Measurements from ENCODE around the gene POLR2C.

Gene POLR2C

DNA sequence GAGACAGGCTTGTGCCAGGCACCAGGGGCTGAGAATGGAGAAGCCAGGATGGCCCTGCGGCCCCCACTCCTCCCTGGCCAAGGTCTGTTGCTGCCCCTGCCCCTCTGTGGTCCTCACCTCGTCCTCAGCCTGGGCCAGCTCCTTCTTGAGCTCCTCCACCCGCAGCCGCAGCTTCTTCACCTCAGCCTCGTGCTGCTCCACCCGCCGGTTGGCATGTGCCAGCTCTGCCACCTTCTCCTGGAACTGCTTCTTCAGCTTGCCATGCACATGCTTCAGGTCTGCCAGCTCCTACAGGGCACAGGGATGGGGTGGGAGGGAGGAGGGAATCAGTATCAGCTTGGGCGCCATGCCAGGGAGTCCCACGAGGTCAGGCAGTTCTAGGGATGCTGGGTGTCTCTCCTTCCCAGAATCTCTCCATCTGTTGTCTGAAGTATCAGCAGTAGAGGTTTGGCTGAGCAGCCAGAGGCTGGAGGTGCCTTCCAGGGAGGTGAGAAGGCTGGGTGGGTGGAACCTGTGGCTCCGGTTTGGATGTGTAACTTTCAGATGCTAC lies 53.8 kb downstream of the POLR2C start:
- H3K27me3 Mint-ChIP-seq (ENCODE audit: low read depth), result peaks cover 3% of the 10 kb centered on the region
- no peak overlapping the region for H3K4me3 Mint-ChIP-seq
- TF ChIP-seq, protein P1, sequence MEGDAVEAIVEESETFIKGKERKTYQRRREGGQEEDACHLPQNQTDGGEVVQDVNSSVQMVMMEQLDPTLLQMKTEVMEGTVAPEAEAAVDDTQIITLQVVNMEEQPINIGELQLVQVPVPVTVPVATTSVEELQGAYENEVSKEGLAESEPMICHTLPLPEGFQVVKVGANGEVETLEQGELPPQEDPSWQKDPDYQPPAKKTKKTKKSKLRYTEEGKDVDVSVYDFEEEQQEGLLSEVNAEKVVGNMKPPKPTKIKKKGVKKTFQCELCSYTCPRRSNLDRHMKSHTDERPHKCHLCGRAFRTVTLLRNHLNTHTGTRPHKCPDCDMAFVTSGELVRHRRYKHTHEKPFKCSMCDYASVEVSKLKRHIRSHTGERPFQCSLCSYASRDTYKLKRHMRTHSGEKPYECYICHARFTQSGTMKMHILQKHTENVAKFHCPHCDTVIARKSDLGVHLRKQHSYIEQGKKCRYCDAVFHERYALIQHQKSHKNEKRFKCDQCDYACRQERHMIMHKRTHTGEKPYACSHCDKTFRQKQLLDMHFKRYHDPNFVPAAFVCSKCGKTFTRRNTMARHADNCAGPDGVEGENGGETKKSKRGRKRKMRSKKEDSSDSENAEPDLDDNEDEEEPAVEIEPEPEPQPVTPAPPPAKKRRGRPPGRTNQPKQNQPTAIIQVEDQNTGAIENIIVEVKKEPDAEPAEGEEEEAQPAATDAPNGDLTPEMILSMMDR (IDR thresholded peaks at IDR 0.05; ENCODE audit: unreplicated experiment in 3 of 3), result no peak
- peaks cover 15% of the 10 kb centered on the region for H3K4me1 Mint-ChIP-seq
- peak overlapping the region in 2 of 3 experiments; percentile 1 to 2 for H3K27ac Mint-ChIP-seq
- peaks cover 53% of the 10 kb centered on the region for H3K36me3 Mint-ChIP-seq (ENCODE audit: low read depth)
- H3K9me3 Mint-ChIP-seq, result no peaks in the 10 kb centered on the region

DNA sequence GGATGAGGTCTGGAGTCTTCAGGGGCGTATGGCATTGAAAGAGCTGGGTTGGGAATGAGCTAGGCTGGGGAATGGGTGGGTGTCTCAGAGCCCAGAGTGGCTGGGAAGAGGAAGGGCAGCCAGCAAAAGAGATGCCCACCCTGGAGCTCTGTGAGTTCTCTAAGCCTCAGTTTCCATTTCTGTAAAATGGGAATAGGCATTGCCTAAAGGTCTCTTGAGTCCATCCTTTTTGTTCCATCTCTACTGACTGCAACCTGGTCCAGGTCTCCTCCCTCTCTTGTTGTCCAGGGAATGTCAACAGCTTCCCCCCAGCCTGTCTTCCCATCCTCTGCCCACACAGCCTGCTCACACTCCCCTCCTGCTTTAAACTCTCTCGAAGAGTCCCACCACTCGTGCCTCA lies 54.3 kb downstream of the POLR2C start:
- Mint-ChIP-seq H3K36me3 (ENCODE audit: low read depth) (peaks cover 54% of the 10 kb centered on the region), H3K9me3 (no peaks in the 10 kb centered on the region), H3K4me1 (peaks cover 15% of the 10 kb centered on the region), H3K4me3 (no peak overlapping the region), H3K27me3 (ENCODE audit: low read depth) (peaks cover 3% of the 10 kb centered on the region), H3K27ac (peak overlapping the region in 2 of 3 experiments; percentile 6)
- TF ChIP-seq, protein P1 (IDR thresholded peaks at IDR 0.05; ENCODE audit: unreplicated experiment in 3 of 3), result no peak

DNA sequence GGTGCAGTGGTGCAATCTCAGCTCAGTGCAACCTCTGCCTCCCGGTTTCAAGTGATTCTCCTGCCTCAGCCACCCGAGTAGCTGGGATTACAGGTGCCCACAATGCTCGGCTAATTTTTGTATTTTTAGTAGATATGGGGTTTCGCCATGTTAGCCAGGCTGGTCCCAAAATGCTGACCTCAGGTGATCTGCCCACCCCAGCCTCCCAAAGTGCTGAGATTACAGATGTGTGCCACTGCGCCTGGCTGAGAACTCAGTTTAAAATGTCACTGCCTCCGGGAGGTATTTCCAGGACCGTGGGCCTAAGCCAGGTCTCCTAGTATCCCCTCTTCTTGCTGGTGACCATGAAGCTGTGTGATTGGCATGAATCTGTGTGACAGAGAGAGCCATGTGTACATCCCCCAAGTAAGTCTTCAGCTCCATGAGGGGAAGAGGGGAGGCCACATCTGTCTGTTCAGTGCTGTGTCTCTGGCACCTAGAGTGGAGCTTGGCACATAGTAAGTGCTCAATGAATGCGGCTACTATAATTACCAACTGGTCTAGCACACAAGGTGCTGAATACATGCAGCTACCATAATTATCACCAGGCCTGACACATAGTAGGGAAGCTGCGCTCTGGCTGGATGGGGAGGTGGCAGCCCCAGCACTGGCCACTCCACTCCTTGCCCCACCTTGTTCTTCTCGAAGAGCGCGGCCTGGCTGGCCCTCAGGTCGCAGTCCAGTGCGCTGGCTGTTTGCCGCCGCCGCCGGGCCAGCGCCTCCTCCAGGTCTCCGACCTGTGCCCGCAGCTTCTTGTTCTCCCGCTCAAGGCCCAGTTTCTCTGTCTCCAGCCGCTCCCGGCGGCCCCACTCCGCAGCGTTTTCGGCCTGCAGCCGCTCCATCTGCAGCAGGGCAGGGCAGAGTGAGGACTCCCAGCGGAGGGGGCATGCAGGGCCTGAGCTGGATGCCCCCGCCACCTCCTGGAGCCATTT lies 55.2 kb downstream of the POLR2C start:
- H3K4me1 Mint-ChIP-seq, result peaks cover 15% of the 10 kb centered on the region
- TF ChIP-seq, protein P1 (IDR thresholded peaks at IDR 0.05; ENCODE audit: unreplicated experiment in 3 of 3), result no peak
- H3K4me3 Mint-ChIP-seq, result no peak overlapping the region
- no peak overlapping the region for H3K27ac Mint-ChIP-seq
- H3K36me3 Mint-ChIP-seq (ENCODE audit: low read depth), result peaks cover 60% of the 10 kb centered on the region
- H3K27me3 Mint-ChIP-seq (ENCODE audit: low read depth), result peaks cover 3% of the 10 kb centered on the region
- H3K9me3 Mint-ChIP-seq, result no peaks in the 10 kb centered on the region

DNA sequence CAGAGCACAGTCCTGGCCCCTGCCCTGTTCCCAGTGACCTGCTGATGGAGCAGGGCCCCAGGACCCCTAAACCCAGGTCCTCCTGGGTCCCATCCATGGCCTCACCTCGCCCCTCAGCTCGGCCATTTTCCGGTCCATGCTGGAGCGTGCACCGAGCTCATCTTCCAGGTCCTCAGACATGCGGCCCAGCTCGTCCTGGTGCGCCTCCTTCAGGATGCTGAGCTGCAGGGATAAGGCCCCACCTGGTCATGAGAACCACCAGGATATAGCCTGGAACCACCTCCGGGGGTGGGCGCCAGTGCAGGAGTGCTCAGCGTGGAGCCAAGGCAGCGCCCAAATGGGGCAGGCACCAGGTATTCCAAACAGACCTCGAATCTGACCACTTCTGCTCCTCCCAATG lies 56.0 kb downstream of the POLR2C start:
- Mint-ChIP-seq H3K27ac (no peak overlapping the region), H3K36me3 (ENCODE audit: low read depth) (peaks cover 53% of the 10 kb centered on the region), H3K27me3 (ENCODE audit: low read depth) (peaks cover 3% of the 10 kb centered on the region), H3K4me3 (no peak overlapping the region), H3K9me3 (no peaks in the 10 kb centered on the region), H3K4me1 (peaks cover 7% of the 10 kb centered on the region)
- TF ChIP-seq, protein P1 (IDR thresholded peaks at IDR 0.05; ENCODE audit: unreplicated experiment in 3 of 3), result no peak

DNA sequence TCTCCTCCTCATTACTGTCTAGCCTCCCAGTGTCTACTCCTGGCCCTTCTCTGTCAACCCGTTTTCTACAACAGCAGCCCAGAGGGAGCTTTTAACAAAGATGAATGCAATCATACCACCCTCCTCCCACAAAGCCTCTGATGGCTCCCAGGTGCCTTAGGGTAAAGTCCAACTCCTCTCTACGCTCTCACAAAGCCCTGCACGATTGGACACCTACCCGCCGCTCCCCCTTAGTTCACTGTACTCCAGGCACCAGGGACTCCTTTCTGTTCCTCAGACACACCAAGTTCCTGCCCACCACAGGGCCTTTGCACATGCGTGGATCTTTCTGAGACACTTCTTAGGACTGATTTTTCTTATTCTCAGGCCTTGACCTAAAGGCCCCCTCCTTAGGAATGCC lies 56.4 kb downstream of the POLR2C start:
- Mint-ChIP-seq H3K27ac (no peak overlapping the region), H3K36me3 (ENCODE audit: low read depth) (peaks cover 50% of the 10 kb centered on the region), H3K27me3 (ENCODE audit: low read depth) (peaks cover 2% of the 10 kb centered on the region), H3K4me3 (no peak overlapping the region), H3K4me1 (peaks cover 3% of the 10 kb centered on the region), H3K9me3 (no peaks in the 10 kb centered on the region)
- TF ChIP-seq, protein P1 (IDR thresholded peaks at IDR 0.05; ENCODE audit: unreplicated experiment in 3 of 3), result no peak
